AG04449 (cell line): ENCODE results near the gene FRMD4A.

Experiments used
- CTCF ChIA-PET: fragments of 350-600 bp; formaldehyde crosslinking; extraction: SDS; loops from one replicate; lab custom pipeline; 2021; ENCODE audit warnings: antibody characterized with exemption; lab: Yijun Ruan, JAX
- POLR2A ChIA-PET: fragments of 400-600, 350-600 bp; formaldehyde crosslinking; extraction: SDS; loops from one replicate; lab custom pipeline; 2020; ENCODE audit warnings: antibody characterized with exemption, inconsistent platforms; lab: Yijun Ruan, JAX
- DNase-seq: peaks from one replicate; pipeline ENCODE4 v3.0.0-alpha.2; 2010; ENCODE audit warnings: low read depth, low spot score
- H3K4me3 ChIP-seq: 2 replicates; pipeline ENCODE4 v1.5.1; 2011; ENCODE audit warnings: low read depth, mild to moderate bottlenecking, control low read depth, low read length
- TF ChIP-seq, protein P1 (sequence below): IDR thresholded peaks from one replicate; pipeline ENCODE4 v1.5.1; 2011; ENCODE audit warnings: mild to moderate bottlenecking, moderate library complexity, low read length, control low read depth, inconsistent platforms; ENCODE audit not compliant: insufficient read depth; ENCODE audit errors: missing control alignments

FRMD4A gene

DNA sequence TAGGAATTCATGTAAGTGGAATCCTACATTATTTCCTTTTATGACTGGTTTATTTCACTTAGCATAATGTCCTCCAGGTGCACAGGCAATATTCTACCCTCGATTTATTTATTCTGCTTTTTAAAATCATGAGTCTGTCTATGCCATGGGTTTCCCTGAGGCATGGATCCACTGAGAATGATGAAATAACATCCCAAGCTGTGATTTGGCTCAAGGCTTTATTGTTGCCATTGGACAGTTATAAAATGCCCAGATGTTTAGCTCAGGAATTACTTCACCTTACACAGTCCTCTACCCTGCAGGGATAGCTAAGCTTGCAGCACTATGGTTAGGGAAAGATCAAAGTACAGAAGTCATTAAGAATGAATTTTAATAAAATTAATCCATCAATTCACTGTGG lies 219.5 kb downstream of the FRMD4A start:
- POLR2A ChIA-PET, result no interaction called here
- CTCF ChIA-PET, result interaction anchor here (0.8 to 1.2 kb wide), 3 partner anchors 8 to 498 kb away, joined by 3 read pairs; no protein-coding TSS in a partner anchor
- no peak overlapping the region for H3K4me3 ChIP-seq
- TF ChIP-seq, protein P1, sequence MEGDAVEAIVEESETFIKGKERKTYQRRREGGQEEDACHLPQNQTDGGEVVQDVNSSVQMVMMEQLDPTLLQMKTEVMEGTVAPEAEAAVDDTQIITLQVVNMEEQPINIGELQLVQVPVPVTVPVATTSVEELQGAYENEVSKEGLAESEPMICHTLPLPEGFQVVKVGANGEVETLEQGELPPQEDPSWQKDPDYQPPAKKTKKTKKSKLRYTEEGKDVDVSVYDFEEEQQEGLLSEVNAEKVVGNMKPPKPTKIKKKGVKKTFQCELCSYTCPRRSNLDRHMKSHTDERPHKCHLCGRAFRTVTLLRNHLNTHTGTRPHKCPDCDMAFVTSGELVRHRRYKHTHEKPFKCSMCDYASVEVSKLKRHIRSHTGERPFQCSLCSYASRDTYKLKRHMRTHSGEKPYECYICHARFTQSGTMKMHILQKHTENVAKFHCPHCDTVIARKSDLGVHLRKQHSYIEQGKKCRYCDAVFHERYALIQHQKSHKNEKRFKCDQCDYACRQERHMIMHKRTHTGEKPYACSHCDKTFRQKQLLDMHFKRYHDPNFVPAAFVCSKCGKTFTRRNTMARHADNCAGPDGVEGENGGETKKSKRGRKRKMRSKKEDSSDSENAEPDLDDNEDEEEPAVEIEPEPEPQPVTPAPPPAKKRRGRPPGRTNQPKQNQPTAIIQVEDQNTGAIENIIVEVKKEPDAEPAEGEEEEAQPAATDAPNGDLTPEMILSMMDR, result no peak
- DNase-seq, result no peak

DNA sequence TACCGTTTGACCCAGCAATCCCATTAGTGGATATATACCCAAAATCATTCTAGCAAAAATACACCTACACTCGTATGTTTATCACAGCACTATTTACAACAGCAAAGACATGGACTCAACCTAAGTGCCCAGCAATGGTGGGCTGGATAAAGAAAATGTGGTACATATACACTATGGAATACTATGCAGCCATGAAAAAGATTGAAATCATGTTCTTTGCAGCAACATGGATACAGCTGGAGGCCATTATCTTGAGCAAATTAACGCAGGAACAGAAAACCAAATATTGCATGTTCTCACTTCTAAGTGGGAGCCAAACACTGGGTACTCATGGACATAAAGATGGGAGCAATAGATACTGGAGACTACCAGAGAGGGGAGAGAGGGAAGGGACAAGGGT lies 223.9 kb downstream of the FRMD4A start:
- ChIA-PET POLR2A (no interaction called here), CTCF (no interaction called here)
- no peak overlapping the region for H3K4me3 ChIP-seq
- TF ChIP-seq, protein P1, result no peak
- no peak for DNase-seq

DNA sequence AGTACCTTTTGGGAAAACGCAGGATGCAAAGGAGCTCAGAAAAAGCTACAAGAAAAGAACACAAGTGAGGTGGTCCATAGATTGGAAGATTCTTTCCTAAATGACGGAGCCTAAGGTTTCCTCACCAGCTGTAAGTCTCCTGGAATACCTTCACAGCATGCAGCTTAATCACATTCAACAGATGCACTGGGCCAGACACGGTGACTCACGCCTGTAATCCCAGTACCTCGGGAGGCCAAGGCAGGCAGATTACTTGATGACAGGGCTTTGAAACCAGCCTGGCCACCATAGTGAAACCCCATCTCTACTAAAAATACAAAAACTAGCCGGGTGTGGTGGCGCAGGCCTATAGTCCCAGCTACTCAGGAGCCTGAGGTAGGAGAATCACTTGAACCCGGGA lies 228.7 kb downstream of the FRMD4A start:
- DNase-seq, result no peak
- CTCF ChIA-PET, result interaction anchor here (0.7 to 1.1 kb wide), 6 partner anchors 11 to 318 kb away, joined by 3 to 4 read pairs (median 3); no protein-coding TSS in a partner anchor
- POLR2A ChIA-PET, result no interaction called here
- TF ChIP-seq, protein P1, result no peak
- no peak overlapping the region for H3K4me3 ChIP-seq

DNA sequence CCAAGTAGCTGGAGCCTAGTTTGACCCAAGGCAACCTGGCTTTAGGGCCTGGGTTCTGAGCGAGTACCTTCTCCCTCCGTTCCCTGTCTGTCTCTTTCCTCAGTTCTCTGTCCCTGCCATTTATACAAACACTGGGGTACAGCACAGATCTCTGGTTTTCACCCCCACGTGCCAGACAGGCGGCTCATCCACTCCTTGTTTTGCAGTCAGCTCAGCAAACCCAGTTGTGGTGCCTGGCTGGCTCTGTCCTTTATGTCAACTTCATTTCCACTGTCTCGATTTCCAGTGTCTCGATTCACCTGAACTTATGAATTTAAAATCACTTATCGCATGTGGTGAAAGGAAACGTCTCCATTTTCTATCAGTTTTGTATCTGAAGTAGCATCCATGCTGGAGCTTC lies 230.8 kb downstream of the FRMD4A start:
- ChIA-PET POLR2A (no interaction called here), CTCF (interaction anchor here (0.6 to 2.2 kb wide), 4 partner anchors 9 to 730 kb away, joined by 3 to 9 read pairs (median 6); no protein-coding TSS in a partner anchor)
- no peak for DNase-seq
- H3K4me3 ChIP-seq, result no peak overlapping the region
- TF ChIP-seq, protein P1, result no peak

DNA sequence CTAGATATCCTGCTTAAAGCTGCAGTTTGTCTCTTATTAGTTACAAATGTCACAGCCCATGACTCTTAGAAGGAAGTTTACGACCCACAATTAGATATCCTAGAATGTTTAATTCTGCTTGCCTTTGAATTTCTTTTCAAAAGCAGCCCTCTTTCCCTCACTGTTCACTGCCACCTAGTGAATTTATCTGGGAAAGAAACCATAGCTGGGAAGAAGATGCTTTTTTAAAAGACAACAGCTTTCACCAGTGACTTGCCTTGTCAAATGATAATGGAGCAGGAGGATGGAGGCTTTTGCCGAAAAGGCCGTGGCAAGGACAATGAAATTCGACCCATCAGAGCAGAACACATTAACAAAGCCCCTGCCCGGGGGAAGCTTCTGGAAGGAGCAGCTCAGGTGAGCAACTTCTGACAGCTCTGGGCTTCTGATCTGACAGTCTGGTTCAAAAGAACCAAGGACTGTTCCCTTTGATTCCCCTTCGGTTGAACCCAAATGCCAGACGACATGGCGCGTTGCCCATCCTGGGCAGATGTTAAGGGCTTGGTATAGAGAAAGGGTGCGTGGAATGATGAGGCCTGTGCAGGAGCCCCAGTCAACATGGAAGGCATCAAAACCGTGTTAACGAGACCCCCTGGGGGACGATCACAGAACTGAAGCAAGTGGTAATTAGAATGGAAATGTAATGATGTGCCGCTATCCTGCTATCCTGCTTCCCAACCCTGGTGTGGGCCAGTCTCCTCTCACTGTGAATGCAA lies 236.8 kb downstream of the FRMD4A start:
- POLR2A ChIA-PET, result no interaction called here
- no peak for DNase-seq
- no peak overlapping the region for H3K4me3 ChIP-seq
- TF ChIP-seq, protein P1, result peak; percentile 38
- CTCF ChIA-PET, result interaction anchor here (0.6 to 5.5 kb wide), 37 partner anchors 9 to 481 kb away, joined by 3 to 102 read pairs (median 3); no protein-coding TSS in a partner anchor

DNA sequence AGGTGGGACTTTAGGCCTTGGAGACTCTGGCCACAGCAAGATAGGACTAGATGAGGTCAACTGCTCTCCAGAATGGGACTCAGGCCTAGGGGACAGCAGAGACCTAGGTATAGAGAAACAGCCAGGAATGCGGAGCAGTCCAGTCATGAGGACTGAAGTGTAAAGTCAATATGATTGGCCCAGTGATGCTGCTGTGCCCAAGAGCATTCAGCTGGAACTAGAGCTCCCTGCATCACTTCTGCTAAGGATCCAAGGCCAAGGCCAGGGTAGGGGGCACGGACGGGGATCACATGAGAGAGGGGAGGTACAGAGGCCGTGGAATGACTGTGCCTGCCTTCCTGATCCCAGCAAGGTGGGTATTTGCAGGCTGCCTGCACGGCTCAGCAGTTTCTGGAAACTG lies 237.9 kb downstream of the FRMD4A start:
- ChIA-PET POLR2A (no interaction called here), CTCF (interaction anchor here (0.7 to 2.3 kb wide), 6 partner anchors 10 to 309 kb away, joined by 3 to 8 read pairs (median 4); no protein-coding TSS in a partner anchor)

More for the DNA sequence above, 237.9 kb downstream of the FRMD4A start:
- no peak overlapping the region for H3K4me3 ChIP-seq
- TF ChIP-seq, protein P1, result no peak
- no peak for DNase-seq
